Kidney (tissue), 14 donors: ENCODE measurements around the gene ANAPC16. TPM values are rescaled to one million over a fixed set of nuclear protein-coding genes. Genes with fewer than 3 reads are reported as not detected.
A peak's percentile ranks its signal among the peaks of the same experiment; 100 is the strongest.
"Not testable (repeated sequence)": the region's sequence is repeated elsewhere in the genome, so short reads cannot be mapped to it uniquely, and the experiment has no call there.

Source experiments
- DNase-seq, 5 donors: peaks; one replicate each; pipeline ENCODE4 v3.0.0-alpha.2; 2013 to 2020
- FAIRE-seq: peaks from 2 replicates; lab custom pipeline; 2012; peaks lifted over from hg19 to GRCh38; lab: Jason Lieb, UNC
- H3K27ac ChIP-seq, 2 donors: one replicate each; pipeline ENCODE4 v1.7.0; 2013; ENCODE audit warnings: low read depth in 2 of 2, low read length in 2 of 2, inconsistent platforms in 1 of 2
- H3K27me3 ChIP-seq: one replicate; pipeline ENCODE4 v1.7.1; 2013; ENCODE audit warnings: low read length, inconsistent platforms; ENCODE audit not compliant: control insufficient read depth, insufficient read depth
- H3K36me3 ChIP-seq, 3 donors: one replicate each; pipeline versions ENCODE4 v1.7.0 to v1.7.1; 2013; ENCODE audit warnings: low read length in 3 of 3, control low read depth in 1 of 3, inconsistent platforms in 1 of 3; ENCODE audit not compliant: insufficient read depth in 3 of 3, control insufficient read depth in 2 of 3
- H3K4me1 ChIP-seq, 3 donors: one replicate each; pipeline versions ENCODE4 v1.7.0 to v1.7.1; 2013; ENCODE audit warnings: low read length in 3 of 3, inconsistent platforms in 1 of 3, low read depth in 1 of 3; ENCODE audit not compliant: control insufficient read depth in 2 of 3, insufficient read depth in 2 of 3
- H3K4me3 ChIP-seq, 3 donors: one replicate each; pipeline versions ENCODE4 v1.7.0 to v1.8.1; 2013; ENCODE audit warnings: low read length in 3 of 3, control low read depth in 1 of 3, inconsistent platforms in 1 of 3
- H3K9ac ChIP-seq, 3 donors: one replicate each; pipeline versions ENCODE4 v1.7.0 to v1.7.1; 2013; ENCODE audit warnings: low read length in 3 of 3, control low read depth in 1 of 3, inconsistent platforms in 1 of 3
- H3K9me3 ChIP-seq, 3 donors: one replicate each; pipeline versions ENCODE4 v1.7.0 to v1.7.1; 2013; ENCODE audit warnings: low read length in 3 of 3, control low read depth in 1 of 3, inconsistent platforms in 1 of 3; ENCODE audit not compliant: control insufficient read depth in 2 of 3, insufficient read depth in 1 of 3
- CTCF ChIP-seq: IDR thresholded peaks from 3 replicates; pipeline ENCODE4 v1.5.1; 2012; ENCODE audit warnings: mild to moderate bottlenecking, moderate library complexity, borderline replicate concordance; ENCODE audit not compliant: insufficient read depth; ENCODE audit errors: extremely low read depth
- intact Hi-C: fragments of 100-400 bp; cut with DNase I; formaldehyde crosslinking; loops from one replicate; pipeline ENCODE4 v1.11.1; 2022
- polyA plus RNA-seq: library from polyadenylated mRNA; stranded (reverse); fragments of 350-450 nt; fragmentation: Illumina TruSeq; extraction: RNeasy Lipid Tissue Mini Kit (QIAGEN cat#74804); gene quantifications from one replicate; pipeline ENCODE4 v1.2.3, GENCODE V29; 2014; ENCODE audit warnings: low read depth, low replicate concordance; ENCODE audit not compliant: insufficient read depth
- total RNA-seq: library from RNA; stranded (reverse); fragmentation: NEBNext Ultra II Directional; extraction: Animal tissue kit (Norgen Biotek cat#: 25700); gene quantifications from one replicate; pipeline ENCODE4 v1.2.1, GENCODE V29; 2021
- donor health status: control.
- donor health status: control.
- donor health status: control.
- donor health status: control.
- donor health status: control.
- donor health status: DM: yes; HTN: yes; CAD: no.
- donor health status: Normal renal cell carcinoma (clear cell type).

The ANAPC16 gene
- total and polyA plus RNA-seq, 2 donors from 2014 or later = 132 to 210 TPM

- no peak for FAIRE-seq
- DNase-seq = no peak
- intact Hi-C loops = no loop called here
These were observed 51.6 kb downstream of the ANAPC16 start for GRCh38 chr10:72267381-72267780.

GRCh38 chr10:72267819-72268399, 52.1 kb downstream of the ANAPC16 start:
- Histone ChIP-seq H3K36me3 (no peaks in the 10 kb centered on the region), H3K4me1 (no peaks in the 10 kb centered on the region), H3K27me3 (no peaks in the 10 kb centered on the region), H3K4me3 (no peak overlapping the region), H3K27ac (peak overlapping the region in 1 of 2 donors; percentile 37), H3K9me3 (no peaks in the 10 kb centered on the region), H3K9ac (no peak overlapping the region)
- intact Hi-C loops = no loop called here
- DNase-seq = no peak
- no peak for TF ChIP-seq CTCF
- no peak for FAIRE-seq

More at GRCh38 chr10:72267381-72267780, 51.6 kb downstream of the ANAPC16 start:
- Histone ChIP-seq H3K9ac (no peak overlapping the region), H3K27me3 (no peaks in the 10 kb centered on the region), H3K4me1 (no peaks in the 10 kb centered on the region), H3K9me3 (no peaks in the 10 kb centered on the region), H3K27ac (peak overlapping the region in 1 of 2 donors; percentile 37), H3K4me3 (no peak overlapping the region), H3K36me3 (no peaks in the 10 kb centered on the region)
- TF ChIP-seq CTCF = no peak

- FAIRE-seq, H3K9ac ChIP-seq, H3K27me3 ChIP-seq, H3K4me1 ChIP-seq, H3K36me3 ChIP-seq, intact Hi-C loops, H3K4me3 ChIP-seq, H3K27ac ChIP-seq, DNase-seq, H3K9me3 ChIP-seq: not testable (repeated sequence)
These were observed 52.8 kb downstream of the ANAPC16 start for GRCh38 chr10:72268475-72269200.

- DNase-seq (peak in 1 of 5 donors; percentile 32), FAIRE-seq (no peak)
- Histone ChIP-seq H3K4me1 (peaks cover 0 to 7% (median 5%) of the 10 kb centered on the region in 3 donors), H3K27ac (no peak overlapping the region), H3K27me3 (no peaks in the 10 kb centered on the region), H3K9ac (no peak overlapping the region), H3K9me3 (no peaks in the 10 kb centered on the region), H3K36me3 (peaks cover 0 to 13% (median 2%) of the 10 kb centered on the region in 3 donors), H3K4me3 (no peak overlapping the region)
- intact Hi-C loops = loop anchor here (10.0 kb wide), 1 partner anchor 64 kb away; no protein-coding TSS in a partner anchor
- TF ChIP-seq CTCF = no peak
These were observed 54.9 kb downstream of the ANAPC16 start for GRCh38 chr10:72270607-72271281.
